Gastroesophageal sphincter (tissue), 3 donors: ENCODE results near the gene AQR.

Experiments
- POLR2A ChIP-seq, 2 donors: fragments of 450-650 bp; IDR thresholded peaks; one replicate each; pipeline ENCODE4 v1.6.1; 2017; ENCODE audit warnings: antibody characterized with exemption in 2 of 2, mild to moderate bottlenecking in 2 of 2, moderate library complexity in 1 of 2
- TF ChIP-seq, protein P1 (sequence below), 4 experiments: fragments of 200-600 bp in 2 of 4; fragments of 450-650 bp in 2 of 4; sonication (generic) in 1 of 4; IDR thresholded peaks; one replicate each; pipeline ENCODE4 v1.5.1; 2017 to 2019; ENCODE audit warnings: antibody characterized with exemption in 4 of 4, mild to moderate bottlenecking in 2 of 4, moderate library complexity in 2 of 4

DNA sequence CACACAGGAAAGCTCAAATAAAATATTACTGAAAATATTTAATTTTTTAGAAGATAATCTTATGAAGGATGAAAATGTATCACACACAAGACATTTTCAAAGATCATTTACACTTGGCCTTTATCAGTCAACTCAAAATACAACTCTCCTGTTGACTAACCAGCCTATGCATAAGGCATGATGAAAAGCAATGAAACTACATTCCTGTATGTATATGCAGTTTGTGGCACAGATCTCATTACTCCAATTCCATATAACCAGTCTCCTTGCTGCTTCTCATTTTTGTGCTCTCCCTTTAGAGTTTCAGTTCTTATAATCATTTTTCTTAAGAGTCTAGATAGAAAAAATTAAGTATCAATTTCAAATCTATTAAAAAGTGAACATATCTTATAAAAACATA lies 25.8 kb downstream of the AQR start:
- no peak for TF ChIP-seq POLR2A (IDR thresholded peaks at IDR 0.05)
- TF ChIP-seq, protein P1, sequence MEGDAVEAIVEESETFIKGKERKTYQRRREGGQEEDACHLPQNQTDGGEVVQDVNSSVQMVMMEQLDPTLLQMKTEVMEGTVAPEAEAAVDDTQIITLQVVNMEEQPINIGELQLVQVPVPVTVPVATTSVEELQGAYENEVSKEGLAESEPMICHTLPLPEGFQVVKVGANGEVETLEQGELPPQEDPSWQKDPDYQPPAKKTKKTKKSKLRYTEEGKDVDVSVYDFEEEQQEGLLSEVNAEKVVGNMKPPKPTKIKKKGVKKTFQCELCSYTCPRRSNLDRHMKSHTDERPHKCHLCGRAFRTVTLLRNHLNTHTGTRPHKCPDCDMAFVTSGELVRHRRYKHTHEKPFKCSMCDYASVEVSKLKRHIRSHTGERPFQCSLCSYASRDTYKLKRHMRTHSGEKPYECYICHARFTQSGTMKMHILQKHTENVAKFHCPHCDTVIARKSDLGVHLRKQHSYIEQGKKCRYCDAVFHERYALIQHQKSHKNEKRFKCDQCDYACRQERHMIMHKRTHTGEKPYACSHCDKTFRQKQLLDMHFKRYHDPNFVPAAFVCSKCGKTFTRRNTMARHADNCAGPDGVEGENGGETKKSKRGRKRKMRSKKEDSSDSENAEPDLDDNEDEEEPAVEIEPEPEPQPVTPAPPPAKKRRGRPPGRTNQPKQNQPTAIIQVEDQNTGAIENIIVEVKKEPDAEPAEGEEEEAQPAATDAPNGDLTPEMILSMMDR (IDR thresholded peaks at IDR 0.05) = no peak
